ENCODE data around the gene ZCCHC4.

The ZCCHC4 gene

DNA sequence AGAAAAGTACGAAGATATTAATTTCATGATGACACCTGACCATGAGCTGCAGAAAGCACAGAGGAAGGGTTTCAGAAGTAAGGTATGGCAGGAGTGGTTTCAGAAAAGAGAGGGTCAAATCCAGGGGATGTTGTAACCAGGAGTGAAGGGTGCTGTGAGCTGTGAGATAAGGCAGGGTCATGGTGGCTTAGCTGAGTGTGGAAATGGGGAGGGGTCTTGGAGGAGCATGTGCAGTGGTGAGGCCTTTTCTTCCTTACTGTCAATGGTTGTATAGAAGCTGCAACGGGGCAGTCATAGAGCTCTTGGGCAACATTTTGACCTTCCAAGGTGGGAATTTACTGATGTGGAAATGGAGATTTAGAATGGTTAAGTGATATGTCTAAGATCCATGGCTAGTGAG, 67.0 kb downstream of the ZCCHC4 start:
- peaks cover 7 to 26% of the 10 kb centered on the region in 2 donors for H3K4me1 ChIP-seq (ENCODE audit: control insufficient read depth in 1 of 2, insufficient read depth in 2 of 2, low read length in 2 of 2)
- no peaks in the 10 kb centered on the region for H3K9me3 ChIP-seq (ENCODE audit: control insufficient read depth in 1 of 2, low read length in 2 of 2)
- H3K27ac ChIP-seq (ENCODE audit: low read length): no peak overlapping the region
- no peak overlapping the region for H3K4me3 ChIP-seq (ENCODE audit: low read depth in 1 of 2, low read length in 2 of 2)
- peaks cover 9 to 37% of the 10 kb centered on the region in 2 donors for H3K36me3 ChIP-seq (ENCODE audit: control insufficient read depth in 1 of 2, insufficient read depth in 2 of 2, low read length in 2 of 2)
- no peaks in the 10 kb centered on the region for H3K27me3 ChIP-seq (ENCODE audit: low read depth, low read length)

DNA sequence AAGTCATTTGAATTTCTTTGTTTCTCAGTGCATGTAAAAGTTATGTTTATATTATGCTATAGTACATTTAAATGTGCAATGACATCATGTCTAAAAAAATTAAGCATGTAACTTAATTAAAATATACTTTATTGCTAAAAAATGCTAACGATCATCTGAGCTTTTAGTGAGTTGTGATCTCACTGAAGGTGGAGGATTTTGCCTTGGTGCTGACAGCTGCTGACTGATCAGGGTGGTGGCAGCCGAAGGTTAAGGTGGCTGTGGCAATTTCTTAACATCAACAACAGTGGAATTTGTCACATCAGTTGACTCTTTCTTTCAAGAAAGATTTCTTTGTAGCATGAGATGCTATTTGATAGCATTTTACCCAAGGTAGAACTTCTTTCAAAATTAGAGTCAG, 71.1 kb downstream of the ZCCHC4 start:
- no peaks in the 10 kb centered on the region for H3K9me3 ChIP-seq (ENCODE audit: control insufficient read depth in 1 of 2, low read length in 2 of 2)
- peaks cover 12 to 60% of the 10 kb centered on the region in 2 donors for H3K36me3 ChIP-seq (ENCODE audit: control insufficient read depth in 1 of 2, insufficient read depth in 2 of 2, low read length in 2 of 2)
- peaks cover 0 to 10% of the 10 kb centered on the region in 2 donors for H3K4me1 ChIP-seq (ENCODE audit: control insufficient read depth in 1 of 2, insufficient read depth in 2 of 2, low read length in 2 of 2)
- no peaks in the 10 kb centered on the region for H3K27me3 ChIP-seq (ENCODE audit: low read depth, low read length)
- no peak overlapping the region for H3K4me3 ChIP-seq (ENCODE audit: low read depth in 1 of 2, low read length in 2 of 2)
- H3K27ac ChIP-seq (ENCODE audit: low read length): no peak overlapping the region

DNA sequence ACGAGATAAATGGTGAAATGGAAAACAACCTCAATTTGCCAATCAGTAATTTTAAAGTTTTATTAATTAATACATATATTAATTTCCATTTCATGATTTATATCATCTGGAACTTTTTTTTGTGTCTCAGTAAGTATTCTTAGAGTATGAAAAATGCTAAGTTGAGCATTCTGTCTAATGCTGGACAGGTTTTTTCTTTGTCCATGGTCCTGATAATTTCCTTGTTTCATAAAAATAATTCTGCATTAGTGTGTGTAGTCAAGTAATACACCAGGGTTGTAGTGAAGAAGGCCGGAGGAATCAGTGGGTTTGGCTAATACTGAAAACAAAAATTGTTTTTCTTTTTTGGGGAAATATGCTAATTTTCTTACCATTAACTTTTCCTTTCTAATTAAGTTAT, 74.4 kb downstream of the ZCCHC4 start:
- Histone ChIP-seq H3K27ac (ENCODE audit: low read length) (no peak overlapping the region), H3K4me3 (ENCODE audit: low read depth in 1 of 2, low read length in 2 of 2) (no peak overlapping the region), H3K36me3 (ENCODE audit: control insufficient read depth in 1 of 2, insufficient read depth in 2 of 2, low read length in 2 of 2) (peaks cover 20 to 75% of the 10 kb centered on the region in 2 donors), H3K27me3 (ENCODE audit: low read depth, low read length) (no peaks in the 10 kb centered on the region), H3K4me1 (ENCODE audit: control insufficient read depth in 1 of 2, insufficient read depth in 2 of 2, low read length in 2 of 2) (no peaks in the 10 kb centered on the region), H3K9me3 (ENCODE audit: control insufficient read depth in 1 of 2, low read length in 2 of 2) (no peaks in the 10 kb centered on the region)

DNA sequence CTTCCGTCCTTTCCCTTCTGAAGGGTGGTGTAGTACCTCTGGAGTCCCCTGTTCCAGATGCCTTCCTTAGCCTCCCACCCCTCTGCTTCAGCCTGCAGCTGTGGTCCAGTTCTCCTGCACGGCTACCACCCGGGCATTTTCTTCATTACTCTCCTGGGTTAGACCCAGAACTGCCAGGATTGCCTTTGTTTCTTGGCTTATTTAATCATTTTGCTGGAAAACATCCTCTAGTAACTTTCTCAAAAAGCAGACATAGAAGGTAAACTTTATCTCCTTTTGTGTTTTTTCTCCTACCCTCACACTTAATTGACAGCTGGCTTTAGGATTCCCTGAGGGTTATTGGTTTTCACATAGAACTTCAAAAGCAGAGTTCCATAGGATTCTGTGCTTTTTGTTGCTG, 84.7 kb downstream of the ZCCHC4 start:
- H3K4me3 ChIP-seq (ENCODE audit: low read depth in 1 of 2, low read length in 2 of 2): no peak overlapping the region

GRCh38 chr4:25399510-25399909, 86.9 kb downstream of the ZCCHC4 start:
- Histone ChIP-seq H3K36me3 (ENCODE audit: control insufficient read depth in 1 of 2, insufficient read depth in 2 of 2, low read length in 2 of 2) (peaks cover 60 to 74% of the 10 kb centered on the region in 2 donors), H3K4me3 (ENCODE audit: low read depth in 1 of 2, low read length in 2 of 2) (no peak overlapping the region), H3K4me1 (ENCODE audit: control insufficient read depth in 1 of 2, insufficient read depth in 2 of 2, low read length in 2 of 2) (no peaks in the 10 kb centered on the region), H3K27ac (ENCODE audit: low read length) (no peak overlapping the region), H3K9me3 (ENCODE audit: control insufficient read depth in 1 of 2, low read length in 2 of 2) (peaks cover 0 to 6% of the 10 kb centered on the region in 2 donors), H3K27me3 (ENCODE audit: low read depth, low read length) (no peaks in the 10 kb centered on the region)

More for the DNA sequence above, 84.7 kb downstream of the ZCCHC4 start:
- peaks cover 0 to 6% of the 10 kb centered on the region in 2 donors for H3K9me3 ChIP-seq (ENCODE audit: control insufficient read depth in 1 of 2, low read length in 2 of 2)
- H3K27ac ChIP-seq (ENCODE audit: low read length): no peak overlapping the region
- H3K36me3 ChIP-seq (ENCODE audit: control insufficient read depth in 1 of 2, insufficient read depth in 2 of 2, low read length in 2 of 2): peaks cover 60 to 91% of the 10 kb centered on the region in 2 donors
- H3K4me1 ChIP-seq (ENCODE audit: control insufficient read depth in 1 of 2, insufficient read depth in 2 of 2, low read length in 2 of 2): no peaks in the 10 kb centered on the region
- H3K27me3 ChIP-seq (ENCODE audit: low read depth, low read length): no peaks in the 10 kb centered on the region

GRCh38 chr4:25401066-25401465, 88.5 kb downstream of the ZCCHC4 start:
- Histone ChIP-seq H3K36me3 (ENCODE audit: control insufficient read depth in 1 of 2, insufficient read depth in 2 of 2, low read length in 2 of 2) (peaks cover 63 to 67% of the 10 kb centered on the region in 2 donors), H3K9me3 (ENCODE audit: control insufficient read depth in 1 of 2, low read length in 2 of 2) (peaks cover 0 to 6% of the 10 kb centered on the region in 2 donors), H3K4me1 (ENCODE audit: control insufficient read depth in 1 of 2, insufficient read depth in 2 of 2, low read length in 2 of 2) (no peaks in the 10 kb centered on the region), H3K27ac (ENCODE audit: low read length) (no peak overlapping the region), H3K27me3 (ENCODE audit: low read depth, low read length) (no peaks in the 10 kb centered on the region), H3K4me3 (ENCODE audit: low read depth in 1 of 2, low read length in 2 of 2) (no peak overlapping the region)

GRCh38 chr4:25402521-25402920, 89.9 kb downstream of the ZCCHC4 start:
- Histone ChIP-seq H3K4me3 (ENCODE audit: low read depth in 1 of 2, low read length in 2 of 2) (no peak overlapping the region), H3K4me1 (ENCODE audit: control insufficient read depth in 1 of 2, insufficient read depth in 2 of 2, low read length in 2 of 2) (no peaks in the 10 kb centered on the region), H3K27ac (ENCODE audit: low read length) (no peak overlapping the region), H3K27me3 (ENCODE audit: low read depth, low read length) (no peaks in the 10 kb centered on the region), H3K9me3 (ENCODE audit: control insufficient read depth in 1 of 2, low read length in 2 of 2) (peaks cover 0 to under 1% of the 10 kb centered on the region in 2 donors), H3K36me3 (ENCODE audit: control insufficient read depth in 1 of 2, insufficient read depth in 2 of 2, low read length in 2 of 2) (peaks cover 56 to 65% of the 10 kb centered on the region in 2 donors)

DNA sequence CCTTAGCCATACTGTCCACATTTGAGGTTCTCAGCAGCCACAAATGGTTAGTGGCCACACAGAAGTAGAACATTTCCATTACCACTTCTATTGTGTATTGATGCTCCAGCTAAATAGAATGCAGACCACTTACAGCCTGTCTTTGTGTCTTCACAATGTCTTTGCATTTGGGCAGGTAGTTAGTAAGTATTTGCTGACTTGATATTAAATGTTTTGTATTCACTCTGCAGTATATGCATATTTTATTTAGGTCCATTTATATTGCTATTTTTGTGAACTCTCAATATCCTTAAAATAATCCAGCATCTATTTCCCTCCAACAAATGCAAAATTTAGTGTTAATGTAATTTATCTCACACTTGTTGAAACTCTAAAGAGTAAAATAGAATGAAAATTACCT, 91.1 kb downstream of the ZCCHC4 start:
- peaks cover 48 to 62% of the 10 kb centered on the region in 2 donors for H3K36me3 ChIP-seq (ENCODE audit: control insufficient read depth in 1 of 2, insufficient read depth in 2 of 2, low read length in 2 of 2)

GRCh38 chr4:25405453-25405852, 92.9 kb downstream of the ZCCHC4 start:
- peaks cover 50 to 67% of the 10 kb centered on the region in 2 donors for H3K36me3 ChIP-seq (ENCODE audit: control insufficient read depth in 1 of 2, insufficient read depth in 2 of 2, low read length in 2 of 2)
- no peaks in the 10 kb centered on the region for H3K4me1 ChIP-seq (ENCODE audit: control insufficient read depth in 1 of 2, insufficient read depth in 2 of 2, low read length in 2 of 2)
- H3K27me3 ChIP-seq (ENCODE audit: low read depth, low read length): no peaks in the 10 kb centered on the region
- no peak overlapping the region for H3K27ac ChIP-seq (ENCODE audit: low read length)
- no peak overlapping the region for H3K4me3 ChIP-seq (ENCODE audit: low read depth in 1 of 2, low read length in 2 of 2)
- H3K9me3 ChIP-seq (ENCODE audit: control insufficient read depth in 1 of 2, low read length in 2 of 2): no peaks in the 10 kb centered on the region

More for the DNA sequence above, 91.1 kb downstream of the ZCCHC4 start:
- Histone ChIP-seq H3K27me3 (ENCODE audit: low read depth, low read length) (no peaks in the 10 kb centered on the region), H3K4me3 (ENCODE audit: low read depth in 1 of 2, low read length in 2 of 2) (no peak overlapping the region), H3K4me1 (ENCODE audit: control insufficient read depth in 1 of 2, insufficient read depth in 2 of 2, low read length in 2 of 2) (no peaks in the 10 kb centered on the region), H3K27ac (ENCODE audit: low read length) (no peak overlapping the region), H3K9me3 (ENCODE audit: control insufficient read depth in 1 of 2, low read length in 2 of 2) (no peaks in the 10 kb centered on the region)

- Histone ChIP-seq H3K4me3 (ENCODE audit: low read depth in 1 of 2, low read length in 2 of 2) (no peak overlapping the region), H3K4me1 (ENCODE audit: control insufficient read depth in 1 of 2, insufficient read depth in 2 of 2, low read length in 2 of 2) (no peaks in the 10 kb centered on the region), H3K9me3 (ENCODE audit: control insufficient read depth in 1 of 2, low read length in 2 of 2) (no peaks in the 10 kb centered on the region), H3K27me3 (ENCODE audit: low read depth, low read length) (no peaks in the 10 kb centered on the region), H3K36me3 (ENCODE audit: control insufficient read depth in 1 of 2, insufficient read depth in 2 of 2, low read length in 2 of 2) (peaks cover 55 to 68% of the 10 kb centered on the region in 2 donors), H3K27ac (ENCODE audit: low read length) (no peak overlapping the region)
Measured at GRCh38 chr4:25406081-25406692, 93.6 kb downstream of the ZCCHC4 start.

- H3K4me3 ChIP-seq (ENCODE audit: low read depth in 1 of 2, low read length in 2 of 2): no peak overlapping the region
- H3K27me3 ChIP-seq (ENCODE audit: low read depth, low read length): no peaks in the 10 kb centered on the region
- H3K36me3 ChIP-seq (ENCODE audit: control insufficient read depth in 1 of 2, insufficient read depth in 2 of 2, low read length in 2 of 2): peaks cover 55 to 83% of the 10 kb centered on the region in 2 donors
Measured at GRCh38 chr4:25410820-25411529, 98.4 kb downstream of the ZCCHC4 start.

More at GRCh38 chr4:25410820-25411529, 98.4 kb downstream of the ZCCHC4 start:
- Histone ChIP-seq H3K4me1 (ENCODE audit: control insufficient read depth in 1 of 2, insufficient read depth in 2 of 2, low read length in 2 of 2) (no peaks in the 10 kb centered on the region), H3K27ac (ENCODE audit: low read length) (no peak overlapping the region), H3K9me3 (ENCODE audit: control insufficient read depth in 1 of 2, low read length in 2 of 2) (no peaks in the 10 kb centered on the region)

Measured in muscle layer of duodenum (tissue), 2 donors.